Measurements from ENCODE around the gene CCDC91. TPM values are rescaled to one million over a fixed set of nuclear protein-coding genes. Genes with fewer than 3 reads are reported as not detected.
"Not testable (repeated sequence)": the region's sequence is repeated elsewhere in the genome, so short reads cannot be mapped to it uniquely, and the experiment has no call there.

CCDC91 gene
- total RNA-seq, 1 experiment from 2014 or later: 35.6 TPM

- H3K27me3 ChIP-seq (replicated peaks): no peaks in the 10 kb centered on the region
- DNase-seq (ENCODE audit: low read depth in 1 of 2, low spot score in 2 of 2): no peak
- peaks cover under 1% of the 10 kb centered on the region; the same call in 1 of the 2 replicates for H3K4me1 ChIP-seq (replicated peaks)
- H3K27ac ChIP-seq: no peak overlapping the region
- no peak overlapping the region for H3K4me3 ChIP-seq
- H3K36me3 ChIP-seq: no peaks in the 10 kb centered on the region
- H3K9me3 ChIP-seq (replicated peaks): no peaks in the 10 kb centered on the region
These were observed 116.3 kb downstream of the CCDC91 start for GRCh38 chr12:28306535-28306934.

GRCh38 chr12:28308891-28309290, 118.6 kb downstream of the CCDC91 start:
- Histone ChIP-seq H3K9me3 (replicated peaks) (no peaks in the 10 kb centered on the region), H3K4me1 (replicated peaks) (peaks cover 10% of the 10 kb centered on the region), H3K27me3 (replicated peaks) (no peaks in the 10 kb centered on the region), H3K4me3 (no peak overlapping the region), H3K27ac (no peak overlapping the region), H3K36me3 (no peaks in the 10 kb centered on the region)
- no peak for DNase-seq (ENCODE audit: low read depth in 1 of 2, low spot score in 2 of 2)

GRCh38 chr12:28313631-28314030, 123.4 kb downstream of the CCDC91 start:
- H3K4me3 ChIP-seq: no peak overlapping the region
- peaks cover 12% of the 10 kb centered on the region for H3K4me1 ChIP-seq (replicated peaks)
- no peak overlapping the region for H3K27ac ChIP-seq
- H3K9me3 ChIP-seq (replicated peaks): no peaks in the 10 kb centered on the region
- DNase-seq (ENCODE audit: low read depth in 1 of 2, low spot score in 2 of 2): peak in 1 of 2 experiments; percentile 11
- H3K36me3 ChIP-seq: no peaks in the 10 kb centered on the region
- no peaks in the 10 kb centered on the region for H3K27me3 ChIP-seq (replicated peaks)

DNA sequence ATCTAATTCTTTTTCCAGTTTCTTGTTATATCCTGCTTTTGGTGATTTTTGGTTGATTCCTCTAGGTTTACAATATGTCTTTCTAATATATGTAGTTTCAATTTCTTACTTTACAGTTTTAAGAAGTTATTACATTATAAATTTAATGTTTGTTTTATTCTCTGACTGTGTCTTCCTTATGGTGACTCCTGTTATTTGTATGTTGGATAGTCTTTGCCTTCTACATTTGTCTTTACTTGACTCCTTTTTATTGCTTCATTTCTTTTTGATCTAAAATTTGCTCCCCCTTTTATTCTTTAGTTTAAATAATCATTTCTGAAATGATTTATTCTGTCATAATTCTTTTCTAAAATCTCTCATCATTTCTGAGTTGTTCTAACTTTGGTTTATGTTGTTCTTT, 125.8 kb downstream of the CCDC91 start:
- no peak overlapping the region for H3K4me3 ChIP-seq

GRCh38 chr12:28318273-28318672, 128.0 kb downstream of the CCDC91 start:
- no peaks in the 10 kb centered on the region for H3K9me3 ChIP-seq (replicated peaks)
- no peak overlapping the region for H3K4me3 ChIP-seq
- H3K4me1 ChIP-seq (replicated peaks): peaks cover 15% of the 10 kb centered on the region
- no peak overlapping the region for H3K27ac ChIP-seq
- H3K27me3 ChIP-seq (replicated peaks): no peaks in the 10 kb centered on the region
- DNase-seq (ENCODE audit: low read depth in 1 of 2, low spot score in 2 of 2): no peak
- no peaks in the 10 kb centered on the region for H3K36me3 ChIP-seq

More for the DNA sequence above, 125.8 kb downstream of the CCDC91 start:
- Histone ChIP-seq H3K9me3 (replicated peaks) (no peaks in the 10 kb centered on the region), H3K27me3 (replicated peaks) (no peaks in the 10 kb centered on the region), H3K4me1 (replicated peaks) (peaks cover 16% of the 10 kb centered on the region), H3K27ac (no peak overlapping the region), H3K36me3 (no peaks in the 10 kb centered on the region)
- no peak for DNase-seq (ENCODE audit: low read depth in 1 of 2, low spot score in 2 of 2)

DNA sequence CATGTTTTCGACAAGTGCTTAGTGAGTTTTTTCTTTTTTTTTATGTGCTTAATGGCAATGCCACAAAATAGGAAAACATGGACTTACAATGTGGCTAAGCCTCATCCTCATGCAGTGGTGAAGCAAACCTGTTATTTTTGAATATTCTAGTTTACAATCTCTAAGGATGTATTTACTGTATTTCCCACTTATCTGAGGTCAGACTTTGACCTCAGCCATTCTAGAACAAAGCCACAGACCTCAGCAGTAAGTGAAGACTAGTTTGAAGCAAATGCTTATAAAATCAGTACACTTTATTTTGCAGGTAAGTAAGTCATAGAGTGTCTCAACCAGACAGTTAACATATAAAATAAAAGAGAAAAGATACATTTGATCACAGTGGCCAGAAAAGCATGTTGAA, 130.1 kb downstream of the CCDC91 start:
- Histone ChIP-seq H3K4me3 (no peak overlapping the region), H3K27me3 (replicated peaks) (no peaks in the 10 kb centered on the region), H3K9me3 (replicated peaks) (no peaks in the 10 kb centered on the region), H3K27ac (no peak overlapping the region), H3K36me3 (no peaks in the 10 kb centered on the region), H3K4me1 (replicated peaks) (0 out of 2 replicates have a peak, but pooled peaks cover 7% of the 10 kb centered on the region)
- no peak for DNase-seq (ENCODE audit: low read depth in 1 of 2, low spot score in 2 of 2)

DNA sequence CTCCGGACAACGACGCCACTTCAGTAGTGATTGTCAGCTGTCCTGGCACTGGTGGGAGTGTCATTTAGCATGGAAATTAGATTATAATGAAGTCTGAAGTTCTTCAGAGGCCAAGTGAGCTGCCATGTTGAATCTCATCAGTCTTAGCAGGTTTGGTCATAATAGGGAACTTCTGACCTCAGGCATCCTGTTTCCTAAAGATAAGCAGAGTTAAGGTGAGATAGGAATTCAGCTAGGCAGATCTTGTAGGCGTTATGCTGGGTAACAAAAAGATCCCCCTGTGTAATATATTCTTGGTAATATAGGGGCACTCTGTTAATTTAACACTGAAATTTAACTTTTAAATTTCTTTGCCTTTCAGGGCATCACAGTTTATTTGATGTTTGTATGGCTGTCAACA, 137.5 kb downstream of the CCDC91 start:
- H3K36me3 ChIP-seq: no peaks in the 10 kb centered on the region
- no peaks in the 10 kb centered on the region for H3K27me3 ChIP-seq (replicated peaks)
- no peak for DNase-seq (ENCODE audit: low read depth in 1 of 2, low spot score in 2 of 2)
- no peak overlapping the region for H3K27ac ChIP-seq
- H3K9me3 ChIP-seq (replicated peaks): no peaks in the 10 kb centered on the region
- no peaks in the 10 kb centered on the region for H3K4me1 ChIP-seq (replicated peaks)
- H3K4me3 ChIP-seq: no peak overlapping the region

DNA sequence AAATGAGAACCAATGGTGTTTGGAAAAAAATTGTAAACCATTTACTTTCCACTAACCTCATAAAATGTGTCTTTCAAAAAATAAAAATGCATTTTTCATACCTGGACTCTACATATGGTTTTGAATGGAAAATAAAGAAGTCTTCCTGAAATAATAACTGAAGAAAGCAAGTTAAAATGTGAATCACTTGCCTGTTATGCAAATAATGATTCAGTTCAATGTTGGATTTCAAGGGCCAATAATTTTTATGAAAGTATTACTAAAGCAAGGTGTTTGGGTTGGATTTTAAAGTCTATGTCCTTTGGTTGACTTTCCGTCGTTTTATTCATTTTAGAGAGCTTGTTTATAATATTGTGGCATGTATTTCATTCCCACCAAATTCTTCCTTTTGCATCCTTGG, 138.7 kb downstream of the CCDC91 start:
- Histone ChIP-seq H3K36me3 (no peaks in the 10 kb centered on the region), H3K9me3 (replicated peaks) (no peaks in the 10 kb centered on the region), H3K27ac (no peak overlapping the region), H3K27me3 (replicated peaks) (no peaks in the 10 kb centered on the region), H3K4me1 (replicated peaks) (no peaks in the 10 kb centered on the region), H3K4me3 (no peak overlapping the region)
- no peak for DNase-seq (ENCODE audit: low read depth in 1 of 2, low spot score in 2 of 2)

- H3K27ac ChIP-seq; H3K36me3 ChIP-seq; H3K4me1 ChIP-seq (replicated peaks); H3K9me3 ChIP-seq (replicated peaks); H3K4me3 ChIP-seq; DNase-seq (ENCODE audit: low read depth in 1 of 2, low spot score in 2 of 2); H3K27me3 ChIP-seq (replicated peaks): not testable (repeated sequence)
These were observed 139.5 kb downstream of the CCDC91 start for GRCh38 chr12:28329727-28330126.

DNA sequence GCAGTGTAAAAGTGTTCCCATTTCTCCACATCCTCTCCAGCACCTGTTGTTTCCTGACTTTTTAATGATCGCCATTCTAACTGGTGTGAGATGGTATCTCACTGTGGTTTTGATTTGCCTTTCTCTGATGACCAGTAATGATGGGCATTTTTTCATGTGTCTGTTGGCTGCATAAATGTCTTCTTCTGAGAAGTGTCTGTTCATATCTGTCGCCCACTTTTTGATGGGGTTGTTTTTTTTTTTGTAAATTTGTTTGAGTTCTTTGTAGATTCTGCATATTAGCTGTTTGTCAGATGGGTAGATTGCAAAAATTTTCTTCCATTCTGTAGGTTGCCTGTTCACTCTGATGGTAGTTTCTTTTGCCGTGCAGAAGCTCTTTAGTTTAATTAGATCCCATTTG, 140.0 kb downstream of the CCDC91 start:
- not testable (repeated sequence) for H3K4me1 ChIP-seq (replicated peaks); DNase-seq (ENCODE audit: low read depth in 1 of 2, low spot score in 2 of 2); H3K27me3 ChIP-seq (replicated peaks); H3K4me3 ChIP-seq; H3K9me3 ChIP-seq (replicated peaks); H3K36me3 ChIP-seq; H3K27ac ChIP-seq

DNA sequence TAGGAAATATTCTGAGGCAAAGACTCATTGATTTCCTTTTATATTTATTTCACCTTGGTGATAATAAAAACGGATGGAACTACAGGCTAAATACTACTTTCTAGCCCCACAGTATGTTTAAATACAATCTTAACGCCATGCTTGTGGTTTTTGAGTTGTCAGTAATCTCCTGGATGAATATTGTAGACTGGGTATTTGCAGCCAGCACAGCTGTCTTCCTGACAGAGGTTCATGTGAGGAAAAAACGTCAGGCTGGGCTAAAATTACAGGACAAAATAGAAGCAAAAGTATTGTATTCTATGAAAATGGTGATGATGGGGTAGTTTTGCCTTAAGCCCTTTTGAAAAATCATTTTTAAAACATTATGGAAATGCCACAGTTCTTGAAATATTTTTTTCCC, 140.9 kb downstream of the CCDC91 start:
- H3K4me1 ChIP-seq (replicated peaks): no peaks in the 10 kb centered on the region
- no peak for DNase-seq (ENCODE audit: low read depth in 1 of 2, low spot score in 2 of 2)

GRCh38 chr12:28340261-28341045, 150.2 kb downstream of the CCDC91 start:
- DNase-seq (ENCODE audit: low read depth in 1 of 2, low spot score in 2 of 2): no peak
- Histone ChIP-seq H3K4me1 (replicated peaks) (peaks cover 5% of the 10 kb centered on the region; the same call in 1 of the 2 replicates), H3K4me3 (no peak overlapping the region), H3K36me3 (no peaks in the 10 kb centered on the region), H3K27me3 (replicated peaks) (no peaks in the 10 kb centered on the region), H3K9me3 (replicated peaks) (no peaks in the 10 kb centered on the region), H3K27ac (no peak overlapping the region)

More for the DNA sequence above, 140.9 kb downstream of the CCDC91 start:
- Histone ChIP-seq H3K9me3 (replicated peaks) (no peaks in the 10 kb centered on the region), H3K27me3 (replicated peaks) (no peaks in the 10 kb centered on the region), H3K36me3 (no peaks in the 10 kb centered on the region), H3K27ac (no peak overlapping the region), H3K4me3 (no peak overlapping the region)

- Histone ChIP-seq H3K4me1 (replicated peaks) (peaks cover 5% of the 10 kb centered on the region; the same call in 1 of the 2 replicates), H3K36me3 (no peaks in the 10 kb centered on the region), H3K27me3 (replicated peaks) (no peaks in the 10 kb centered on the region), H3K27ac (no peak overlapping the region), H3K9me3 (replicated peaks) (no peaks in the 10 kb centered on the region), H3K4me3 (no peak overlapping the region)
- DNase-seq (ENCODE audit: low read depth in 1 of 2, low spot score in 2 of 2): no peak
These were observed 153.5 kb downstream of the CCDC91 start for GRCh38 chr12:28343713-28344112.

GRCh38 chr12:28346567-28346966, 156.3 kb downstream of the CCDC91 start:
- H3K36me3 ChIP-seq: no peaks in the 10 kb centered on the region
- no peaks in the 10 kb centered on the region for H3K27me3 ChIP-seq (replicated peaks)
- no peaks in the 10 kb centered on the region for H3K4me1 ChIP-seq (replicated peaks)
- no peak overlapping the region for H3K4me3 ChIP-seq
- no peak overlapping the region for H3K27ac ChIP-seq
- DNase-seq (ENCODE audit: low read depth in 1 of 2, low spot score in 2 of 2): no peak
- no peaks in the 10 kb centered on the region for H3K9me3 ChIP-seq (replicated peaks)
